Left colon (tissue), 2 donors: ENCODE data around the gene EPB41L5. TPM values are rescaled to one million over a fixed set of nuclear protein-coding genes. Genes with fewer than 3 reads are reported as not detected.

Experiments
- total RNA-seq, 2 donors: library from RNA; stranded (reverse); fragmentation: NEBNext Ultra II Directional; extraction: Animal tissue kit (Norgen Biotek cat#: 25700); gene quantifications; one replicate each; pipeline ENCODE4 v1.2.1, GENCODE V29; 2021
- donor health status: DM: no; HTN: no; CAD: no.
- donor health status: DM: yes; HTN: yes; CAD: no.

The EPB41L5 gene
- total RNA-seq, 2 donors from 2014 or later, result 30.3 to 30.8 TPM

Other genes with a start within 250 kb of the EPB41L5 start
- gene TMEM185B, start 210.3 kb downstream of the EPB41L5 start, total RNA-seq, result 10 to 100 TPM; 12.1 to 12.5 TPM
- 10 to 100 TPM; 81.9 to 92.1 TPM for gene RALB, start 239.8 kb downstream of the EPB41L5 start, total RNA-seq